B cell (primary cell): ENCODE data around the gene ARHGEF9. TPM values are rescaled to one million over a fixed set of nuclear protein-coding genes. Genes with fewer than 3 reads are reported as not detected.

Source experiments
- ATAC-seq: fragments of 200-7000 bp; cut with Tn5 transposase; one replicate; pipeline ENCODE4 v1.10.0; 2021; ENCODE audit warnings: low read depth, mild to moderate bottlenecking, moderate number of reproducible peaks, moderate library complexity
- CTCF ChIA-PET: fragments of 350-600 bp; sonication (Branson Sonifier 250); formaldehyde crosslinking; loops from one replicate; lab custom pipeline; 2021; ENCODE audit warnings: antibody characterized with exemption, inconsistent platforms; lab: Charles Lee
- POLR2A ChIA-PET: fragments of 350-600 bp; sonication (Branson Sonifier 250); formaldehyde crosslinking; loops from one replicate; lab custom pipeline; 2021; ENCODE audit warnings: antibody characterized with exemption; lab: Charles Lee
- DNase-seq: peaks from one replicate; pipeline ENCODE4 v3.0.0; 2013
- H2AFZ ChIP-seq: 2 replicates; pipeline ENCODE4 v1.6.1; 2012; ENCODE audit warnings: mild to moderate bottlenecking, low read depth, low read length; ENCODE audit not compliant: insufficient read depth, poor library complexity, severe bottlenecking
- H3K27ac ChIP-seq, 2 donors: 1 replicate in 1 of 2; 2 replicates in 1 of 2; pipeline ENCODE4 v1.5.1; 2012 to 2013; ENCODE audit warnings: low read length in 2 of 2, mild to moderate bottlenecking in 2 of 2, moderate library complexity in 1 of 2
- H3K27me3 ChIP-seq, 4 experiments: fragments of 200-600 bp in 1 of 4; sonication (generic) in 1 of 4; replicated peaks in 1 of 4; 1 replicate in 2 of 4; 2 replicates in 2 of 4; pipeline versions ENCODE4 v1.6.1 to v1.7.0; 2013 to 2016; ENCODE audit warnings: low read length in 3 of 4, mild to moderate bottlenecking in 2 of 4, mixed read lengths in 1 of 4, moderate library complexity in 1 of 4; ENCODE audit not compliant: insufficient read depth in 4 of 4, control insufficient read depth in 3 of 4; ENCODE audit errors: control extremely low read depth in 1 of 4
- H3K36me3 ChIP-seq, 2 experiments: replicated peaks in 1 of 2; 1 replicate in 1 of 2; 2 replicates in 1 of 2; pipeline versions ENCODE4 v1.6.1 to v1.7.1; 2013; ENCODE audit warnings: low read length in 1 of 2; ENCODE audit not compliant: insufficient read depth in 2 of 2, control insufficient read depth in 1 of 2; ENCODE audit errors: control extremely low read depth in 1 of 2, extremely low read depth in 1 of 2
- H3K4me1 ChIP-seq, 2 donors: fragments of 200-600 bp in 1 of 2; sonication (generic) in 1 of 2; 1 replicate in 1 of 2; 2 replicates in 1 of 2; pipeline versions ENCODE4 v1.5.1 to v1.6.1; 2013 to 2017; ENCODE audit warnings: low read length in 2 of 2; ENCODE audit not compliant: control insufficient read depth in 2 of 2, insufficient read depth in 2 of 2
- H3K4me2 ChIP-seq: replicated peaks from 2 replicates; pipeline ENCODE3; 2012; ENCODE audit warnings: mild to moderate bottlenecking, low read depth, low read length; ENCODE audit not compliant: poor library complexity, severe bottlenecking
- H3K4me3 ChIP-seq, 5 experiments: fragments of 200-600 bp in 1 of 5; sonication (generic) in 1 of 5; 1 replicate in 3 of 5; 2 replicates in 2 of 5; pipeline versions ENCODE4 v1.5.1 to v1.7.0; 2011 to 2016; ENCODE audit warnings: low read length in 4 of 5, mild to moderate bottlenecking in 4 of 5, low read depth in 2 of 5, control low read depth in 1 of 5, moderate library complexity in 1 of 5; ENCODE audit not compliant: insufficient read depth in 1 of 5; ENCODE audit errors: control extremely low read depth in 1 of 5, extremely low read depth in 1 of 5
- H3K79me2 ChIP-seq: fragments of 200-600 bp; sonication (generic); one replicate; pipeline ENCODE4 v1.6.0; 2016; ENCODE audit warnings: low read length; ENCODE audit not compliant: control insufficient read depth, insufficient read depth
- H3K9ac ChIP-seq: fragments of 200-600 bp; sonication (generic); 2 replicates; pipeline ENCODE4 v1.6.1; 2017; ENCODE audit warnings: mild to moderate bottlenecking, low read length, moderate library complexity
- H3K9me3 ChIP-seq, 3 donors: one replicate each; pipeline versions ENCODE4 v1.6.1 to v1.7.1; 2013; ENCODE audit warnings: low read length in 2 of 3; ENCODE audit not compliant: control insufficient read depth in 2 of 3, insufficient read depth in 1 of 3; ENCODE audit errors: control extremely low read depth in 1 of 3
- H4K20me1 ChIP-seq: 2 replicates; pipeline ENCODE4 v1.6.0; 2012; ENCODE audit warnings: mild to moderate bottlenecking, low read length; ENCODE audit not compliant: insufficient read depth, control insufficient read depth, poor library complexity, severe bottlenecking
- H3K27ac Mint-ChIP-seq: one replicate; pipeline ENCODE4 v1.8.0; 2021; ENCODE audit warnings: mixed read lengths
- H3K27me3 Mint-ChIP-seq: one replicate; pipeline ENCODE4 v1.8.0; 2021; ENCODE audit warnings: mixed read lengths
- H3K4me1 Mint-ChIP-seq: one replicate; pipeline ENCODE4 v1.8.0; 2021; ENCODE audit warnings: mixed read lengths
- H3K4me3 Mint-ChIP-seq: one replicate; pipeline ENCODE4 v1.8.0; 2021; ENCODE audit warnings: mixed read lengths
- H3K9me3 Mint-ChIP-seq: one replicate; pipeline ENCODE4 v1.8.0; 2022; ENCODE audit warnings: mixed read lengths; ENCODE audit not compliant: insufficient read depth
- EZH2 ChIP-seq: IDR thresholded peaks from 2 replicates; pipeline ENCODE4 v1.6.1; 2012; ENCODE audit warnings: borderline replicate concordance, low read depth, mild to moderate bottlenecking, moderate library complexity, low read length; ENCODE audit not compliant: insufficient read depth, poor library complexity, severe bottlenecking
- WGBS: methylation state at CpG from one replicate; pipeline ENCODE4 v1.1.5; 2013; ENCODE audit warnings: missing lambda C conversion rate; ENCODE audit not compliant: insufficient coverage; 5-methylcytosine and 5-hydroxymethylcytosine counted together
- intact Hi-C: fragments of 100-400 bp; cut with micrococcal nuclease; formaldehyde crosslinking; loops from one replicate; pipeline ENCODE4 v1.10.0; 2022
- polyA plus RNA-seq: library from polyadenylated mRNA; depleted of rRNA; stranded (reverse); fragments of >200 nt; gene quantifications from 2 replicates; pipeline ENCODE4 v1.2.3, GENCODE V29; 2012
- total RNA-seq, 2 donors: library from RNA; stranded (reverse); fragments of 120-200 nt in 1 of 2; gene quantifications; 1 replicate in 1 of 2; 2 replicates in 1 of 2; pipeline versions ENCODE4 v1.2.3 to v1.2.4, GENCODE V29; 2013 to 2022
- TF ChIP-seq, protein P1 (sequence below): fragments of 200-600 bp; IDR thresholded peaks from one replicate; pipeline ENCODE4 v1.8.0; 2022; ENCODE audit warnings: antibody characterized with exemption, mild to moderate bottlenecking

ARHGEF9 gene
- total and polyA plus RNA-seq, 2 donors (not counting 1 experiment from before 2014, with no cell fraction given), result 10.1 to 29.3 TPM

- Mint-ChIP-seq H3K27me3 (no peaks in the 10 kb centered on the region), H3K4me3 (no peak overlapping the region), H3K9me3 (no peaks in the 10 kb centered on the region), H3K27ac (no peak overlapping the region), H3K4me1 (peaks cover 44% of the 10 kb centered on the region)
- TF ChIP-seq EZH2, result no peak
- TF ChIP-seq, protein P1, sequence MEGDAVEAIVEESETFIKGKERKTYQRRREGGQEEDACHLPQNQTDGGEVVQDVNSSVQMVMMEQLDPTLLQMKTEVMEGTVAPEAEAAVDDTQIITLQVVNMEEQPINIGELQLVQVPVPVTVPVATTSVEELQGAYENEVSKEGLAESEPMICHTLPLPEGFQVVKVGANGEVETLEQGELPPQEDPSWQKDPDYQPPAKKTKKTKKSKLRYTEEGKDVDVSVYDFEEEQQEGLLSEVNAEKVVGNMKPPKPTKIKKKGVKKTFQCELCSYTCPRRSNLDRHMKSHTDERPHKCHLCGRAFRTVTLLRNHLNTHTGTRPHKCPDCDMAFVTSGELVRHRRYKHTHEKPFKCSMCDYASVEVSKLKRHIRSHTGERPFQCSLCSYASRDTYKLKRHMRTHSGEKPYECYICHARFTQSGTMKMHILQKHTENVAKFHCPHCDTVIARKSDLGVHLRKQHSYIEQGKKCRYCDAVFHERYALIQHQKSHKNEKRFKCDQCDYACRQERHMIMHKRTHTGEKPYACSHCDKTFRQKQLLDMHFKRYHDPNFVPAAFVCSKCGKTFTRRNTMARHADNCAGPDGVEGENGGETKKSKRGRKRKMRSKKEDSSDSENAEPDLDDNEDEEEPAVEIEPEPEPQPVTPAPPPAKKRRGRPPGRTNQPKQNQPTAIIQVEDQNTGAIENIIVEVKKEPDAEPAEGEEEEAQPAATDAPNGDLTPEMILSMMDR, result no peak
- Histone ChIP-seq H3K4me2 (no peak overlapping the region), H3K79me2 (peaks cover 30% of the 10 kb centered on the region), H3K9me3 (no peaks in the 10 kb centered on the region), H2AFZ (no peak overlapping the region), H3K27me3 (no peaks in the 10 kb centered on the region), H3K9ac (no peak overlapping the region), H3K4me1 (peaks cover 4 to 14% of the 10 kb centered on the region in 2 donors), H4K20me1 (no peaks in the 10 kb centered on the region), H3K4me3 (no peak overlapping the region), H3K36me3 (no peaks in the 10 kb centered on the region), H3K27ac (no peak overlapping the region)
- intact Hi-C loops, result loop anchor here (10.0 kb wide), 1 partner anchor 186 kb away; no protein-coding TSS in a partner anchor
- POLR2A ChIA-PET, result no interaction called here
- no peak for ATAC-seq
- no CpG with 5 or more reads among the region's 3 CpGs for WGBS
- DNase-seq, result no peak
- CTCF ChIA-PET, result no interaction called here
Measured at GRCh38 chrX:63750811-63751210, 34.2 kb downstream of the ARHGEF9 start.

- Histone ChIP-seq H3K9ac (no peak overlapping the region), H3K4me1 (no peaks in the 10 kb centered on the region), H3K36me3 (no peaks in the 10 kb centered on the region), H4K20me1 (no peaks in the 10 kb centered on the region), H3K4me2 (no peak overlapping the region), H3K9me3 (no peaks in the 10 kb centered on the region), H2AFZ (no peak overlapping the region), H3K27me3 (no peaks in the 10 kb centered on the region), H3K4me3 (no peak overlapping the region), H3K27ac (no peak overlapping the region), H3K79me2 (peaks cover 7% of the 10 kb centered on the region)
- Mint-ChIP-seq H3K4me3 (no peak overlapping the region), H3K27ac (no peak overlapping the region), H3K27me3 (no peaks in the 10 kb centered on the region), H3K9me3 (no peaks in the 10 kb centered on the region), H3K4me1 (peaks cover 41% of the 10 kb centered on the region)
- WGBS, result 100% methylated on average over 1 of the region's 2 CpGs
- ATAC-seq, result no peak
- intact Hi-C loops, result no loop called here
- no peak for TF ChIP-seq EZH2
- TF ChIP-seq, protein P1, result no peak
- POLR2A ChIA-PET, result no interaction called here
- CTCF ChIA-PET, result no interaction called here
- DNase-seq, result no peak
Measured at GRCh38 chrX:63747331-63747730, 37.7 kb downstream of the ARHGEF9 start.
